ENCODE results near the gene ITPR2.

DNA sequence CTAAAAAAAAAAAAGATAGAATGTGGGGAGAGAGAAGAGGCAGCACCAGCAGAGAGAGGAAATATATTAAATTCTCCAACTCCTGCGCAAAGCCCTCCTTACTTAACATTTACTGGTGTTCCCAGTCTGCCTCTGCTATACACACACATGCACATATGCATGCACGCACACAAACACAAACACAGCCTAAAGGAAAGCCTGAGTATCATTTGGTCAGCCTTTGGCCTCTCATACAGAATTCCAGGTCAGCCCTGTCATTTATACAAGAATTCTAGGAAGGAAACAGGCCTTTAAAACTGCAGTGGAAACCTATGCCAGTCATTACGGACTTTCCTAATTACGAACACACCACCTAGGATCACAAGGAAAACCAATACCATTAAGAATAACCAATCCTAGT lies 269.4 kb downstream of the ITPR2 start:
- TF ChIP-seq, protein P1, sequence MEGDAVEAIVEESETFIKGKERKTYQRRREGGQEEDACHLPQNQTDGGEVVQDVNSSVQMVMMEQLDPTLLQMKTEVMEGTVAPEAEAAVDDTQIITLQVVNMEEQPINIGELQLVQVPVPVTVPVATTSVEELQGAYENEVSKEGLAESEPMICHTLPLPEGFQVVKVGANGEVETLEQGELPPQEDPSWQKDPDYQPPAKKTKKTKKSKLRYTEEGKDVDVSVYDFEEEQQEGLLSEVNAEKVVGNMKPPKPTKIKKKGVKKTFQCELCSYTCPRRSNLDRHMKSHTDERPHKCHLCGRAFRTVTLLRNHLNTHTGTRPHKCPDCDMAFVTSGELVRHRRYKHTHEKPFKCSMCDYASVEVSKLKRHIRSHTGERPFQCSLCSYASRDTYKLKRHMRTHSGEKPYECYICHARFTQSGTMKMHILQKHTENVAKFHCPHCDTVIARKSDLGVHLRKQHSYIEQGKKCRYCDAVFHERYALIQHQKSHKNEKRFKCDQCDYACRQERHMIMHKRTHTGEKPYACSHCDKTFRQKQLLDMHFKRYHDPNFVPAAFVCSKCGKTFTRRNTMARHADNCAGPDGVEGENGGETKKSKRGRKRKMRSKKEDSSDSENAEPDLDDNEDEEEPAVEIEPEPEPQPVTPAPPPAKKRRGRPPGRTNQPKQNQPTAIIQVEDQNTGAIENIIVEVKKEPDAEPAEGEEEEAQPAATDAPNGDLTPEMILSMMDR (conservative IDR thresholded peaks at IDR 0.05; ENCODE audit: low read length), result no peak
- TF ChIP-seq EZH2phosphoT487 (IDR thresholded peaks at IDR 0.05; ENCODE audit: borderline replicate concordance, low read depth, low read length), result no peak
